ENCODE results near the gene OSBPL8.
A peak's percentile ranks its signal among the peaks of the same experiment; 100 is the strongest.

OSBPL8 gene

DNA sequence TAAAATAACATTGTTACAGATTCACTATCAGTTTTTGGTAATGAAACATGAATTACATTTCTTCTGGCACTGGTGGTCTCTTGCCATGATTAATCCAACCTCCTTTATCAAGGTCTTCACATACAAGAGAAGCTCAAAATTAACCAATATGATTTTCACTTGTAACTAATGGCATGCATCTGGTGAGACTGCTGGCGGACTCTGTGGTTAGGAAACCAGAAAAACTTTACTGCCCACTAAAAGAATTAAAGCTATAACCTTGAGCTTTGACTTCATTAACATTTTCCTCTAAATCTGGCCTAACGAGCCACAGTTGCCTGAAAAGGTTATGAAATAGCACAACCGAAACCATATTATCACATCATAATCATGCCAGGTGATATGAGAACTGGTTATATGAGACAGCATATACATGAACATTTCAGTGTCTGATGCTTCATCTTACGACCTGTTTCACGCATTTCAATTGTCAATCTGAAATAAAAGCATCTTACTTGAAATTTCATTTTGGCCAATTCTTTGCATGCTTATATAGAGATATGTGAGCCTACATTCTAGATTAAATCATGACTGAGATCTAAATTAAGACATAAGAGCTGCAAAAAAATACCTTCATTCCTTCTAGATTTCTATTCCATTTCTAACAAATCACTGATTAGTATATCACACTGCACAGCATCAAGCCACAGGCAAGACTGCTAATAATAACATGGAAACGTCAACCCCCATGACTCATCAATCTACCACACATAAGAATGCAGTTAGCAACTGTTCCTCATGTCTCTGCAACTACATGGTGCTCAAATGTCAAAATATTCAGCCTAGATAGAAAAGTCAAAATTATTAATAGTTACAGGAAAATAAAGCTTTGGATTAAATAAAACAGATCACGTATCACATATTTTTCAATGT is 89.3 kb downstream of the OSBPL8 start:
- no peak for DNase-seq (ENCODE audit: low read depth in 3 of 3)

DNA sequence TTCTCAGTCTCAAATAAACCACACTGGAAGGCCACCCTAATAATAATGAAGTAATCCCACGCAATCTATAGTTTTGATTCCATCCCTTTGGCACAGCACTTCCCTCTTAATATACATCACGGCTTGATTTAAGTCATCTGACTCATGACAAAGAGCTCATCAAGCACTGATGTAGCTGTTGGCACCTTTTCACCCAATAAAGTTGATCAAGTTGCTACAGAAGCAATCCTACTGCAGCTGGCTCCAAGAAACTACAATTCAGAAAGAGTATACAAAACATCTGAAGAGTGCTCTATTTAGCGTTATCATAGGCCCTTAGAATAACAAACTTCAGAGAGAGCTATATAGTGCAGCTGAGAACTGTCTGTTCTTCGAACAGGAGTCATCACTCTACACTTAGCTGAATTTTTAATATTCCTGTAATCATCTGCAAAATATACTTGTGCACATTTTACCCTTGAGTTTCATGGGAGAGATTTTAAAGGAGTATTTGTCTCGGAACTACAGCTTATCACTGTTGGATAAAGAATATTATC is 94.9 kb downstream of the OSBPL8 start:
- DNase-seq (ENCODE audit: low read depth in 3 of 3), result no peak

DNA sequence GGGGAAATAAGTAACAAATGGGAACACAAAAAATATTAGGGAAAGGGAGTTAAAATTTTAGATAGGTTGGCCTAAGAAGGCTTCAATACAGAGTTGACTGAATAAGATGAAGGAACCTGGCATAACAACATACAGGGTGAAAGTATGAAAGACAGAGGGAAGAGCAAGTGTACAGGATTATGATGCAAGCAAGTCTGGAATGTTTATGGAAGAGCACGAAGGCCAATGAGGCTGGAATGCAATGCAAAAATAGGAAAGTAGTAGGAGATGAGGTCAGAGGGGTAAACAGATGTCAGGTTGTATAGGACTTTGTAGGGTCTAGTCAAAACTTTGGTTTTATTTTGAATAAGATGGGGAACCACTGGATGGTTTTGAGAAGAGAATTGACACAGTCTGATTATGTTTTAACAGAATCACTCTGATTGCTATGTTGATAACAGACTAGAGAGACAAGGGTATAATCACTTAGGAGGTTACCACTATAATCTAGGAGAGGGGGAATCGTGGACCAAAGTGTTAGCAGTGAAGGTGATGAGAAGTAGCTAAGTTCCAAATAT is 96.8 kb downstream of the OSBPL8 start:
- DNase-seq (ENCODE audit: low read depth in 3 of 3), result no peak

DNA sequence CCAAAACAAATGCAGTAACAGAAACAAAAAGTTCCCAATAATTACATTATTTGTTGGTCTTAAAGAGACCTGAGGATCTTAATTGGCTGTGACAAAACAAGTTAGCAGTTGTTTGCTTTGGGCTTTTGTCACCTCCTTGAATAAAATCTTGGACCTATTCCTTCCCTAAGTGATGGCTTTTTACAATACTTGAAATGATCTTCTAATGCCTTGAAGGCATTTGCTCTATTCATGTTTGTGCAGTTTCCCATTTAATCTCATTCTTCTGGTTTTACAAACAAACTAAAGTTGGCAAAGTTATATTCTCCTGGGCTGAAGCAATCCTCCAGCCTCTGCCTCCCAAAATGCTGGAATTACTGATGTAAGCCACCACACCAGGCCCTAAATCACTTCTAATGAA is 98.8 kb downstream of the OSBPL8 start:
- DNase-seq (ENCODE audit: low read depth in 3 of 3), result no peak

DNA sequence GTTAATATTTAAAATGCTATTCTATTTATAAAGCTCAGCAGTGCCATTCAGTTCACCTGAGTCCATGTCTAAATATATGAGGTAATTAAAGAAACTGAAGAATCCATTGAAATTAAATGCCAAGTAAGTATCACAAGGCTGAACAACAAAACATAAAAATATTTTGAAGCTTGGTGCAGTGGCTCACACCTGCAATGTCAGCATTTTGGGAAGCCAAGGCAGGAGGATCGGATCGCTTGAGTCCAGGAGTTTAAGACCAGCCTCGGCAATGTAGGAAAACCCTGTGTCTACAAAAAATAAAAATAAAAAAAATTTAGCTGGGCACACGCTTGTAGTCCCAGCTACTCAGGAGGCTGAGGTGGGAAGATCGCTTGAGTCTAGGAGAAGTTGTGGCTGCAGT is 101.8 kb downstream of the OSBPL8 start:
- DNase-seq (ENCODE audit: low read depth in 3 of 3), result no peak

DNA sequence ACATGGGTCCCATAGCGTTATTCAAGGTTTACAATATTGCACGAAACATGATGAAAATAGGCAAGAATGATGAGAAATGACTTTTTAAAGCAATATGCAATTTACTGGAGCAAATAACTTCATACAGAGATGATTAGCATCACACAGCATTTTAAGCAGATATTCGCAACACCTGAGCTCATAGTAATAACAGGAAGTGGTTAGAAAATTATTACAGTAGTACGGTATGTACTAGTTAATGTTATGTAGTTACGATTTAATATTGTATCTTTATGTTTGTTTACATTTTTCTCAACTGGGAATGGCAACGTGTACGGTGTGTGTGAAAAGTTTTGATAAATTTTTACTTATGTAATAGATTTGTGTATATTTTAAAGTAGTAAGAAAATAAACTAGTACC is 102.6 kb downstream of the OSBPL8 start:
- DNase-seq (ENCODE audit: low read depth in 3 of 3), result no peak

DNA sequence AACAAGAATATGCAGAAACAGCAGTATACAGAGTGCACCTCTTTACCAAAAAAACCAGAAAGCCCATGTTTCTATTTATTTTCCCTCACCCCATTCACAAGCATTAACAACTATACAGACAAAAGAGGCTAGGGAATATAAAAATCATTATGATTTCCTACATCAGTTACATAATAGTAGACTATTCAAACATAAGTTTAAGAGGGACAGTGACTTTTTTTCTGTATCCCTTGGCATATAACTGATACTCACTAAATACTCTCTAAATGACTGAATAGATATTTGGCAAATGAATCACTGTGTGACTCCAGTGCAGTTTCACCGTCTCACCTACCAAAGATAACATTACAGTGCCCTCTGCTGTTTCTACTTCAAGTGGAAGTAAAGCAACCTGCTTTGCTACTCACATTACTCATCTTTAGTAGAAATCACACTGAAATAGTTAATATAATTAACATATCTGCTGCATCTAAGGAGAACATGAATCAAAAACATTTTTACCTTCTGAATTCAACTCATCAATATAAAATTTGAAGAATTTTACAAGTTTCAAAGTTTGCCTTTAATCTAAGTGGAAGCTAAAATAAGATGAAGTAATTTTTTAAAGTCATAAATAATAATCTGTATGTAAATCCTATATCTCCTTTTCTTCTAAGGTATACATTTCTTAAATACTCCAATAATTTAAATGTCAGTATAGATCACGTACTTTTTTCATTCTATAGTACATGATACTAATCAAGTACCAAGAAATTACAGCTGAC is 103.8 kb downstream of the OSBPL8 start:
- DNase-seq (ENCODE audit: low read depth in 3 of 3), result peak in 2 of 3 experiments; percentile 4 to 29

DNA sequence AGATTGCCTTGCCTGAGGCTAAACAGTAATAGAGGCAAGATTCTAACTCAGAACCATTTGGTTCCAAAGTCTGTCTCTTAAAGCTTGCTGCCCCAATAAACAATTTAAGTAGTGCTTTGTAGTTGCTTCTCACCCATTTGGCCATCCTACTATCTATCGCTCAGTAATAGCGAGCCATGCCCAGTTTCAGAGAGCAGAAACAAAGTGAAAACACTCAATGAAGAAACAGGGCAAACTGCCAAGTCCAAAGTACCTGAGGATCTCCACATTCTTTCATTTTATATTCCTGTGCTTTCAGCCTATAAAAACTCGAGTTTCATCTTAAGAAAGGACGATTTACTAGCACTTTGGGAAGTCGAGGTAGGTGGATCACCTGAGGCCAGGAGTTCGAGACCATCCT is 108.0 kb downstream of the OSBPL8 start:
- no peak for DNase-seq (ENCODE audit: low read depth in 3 of 3)

DNA sequence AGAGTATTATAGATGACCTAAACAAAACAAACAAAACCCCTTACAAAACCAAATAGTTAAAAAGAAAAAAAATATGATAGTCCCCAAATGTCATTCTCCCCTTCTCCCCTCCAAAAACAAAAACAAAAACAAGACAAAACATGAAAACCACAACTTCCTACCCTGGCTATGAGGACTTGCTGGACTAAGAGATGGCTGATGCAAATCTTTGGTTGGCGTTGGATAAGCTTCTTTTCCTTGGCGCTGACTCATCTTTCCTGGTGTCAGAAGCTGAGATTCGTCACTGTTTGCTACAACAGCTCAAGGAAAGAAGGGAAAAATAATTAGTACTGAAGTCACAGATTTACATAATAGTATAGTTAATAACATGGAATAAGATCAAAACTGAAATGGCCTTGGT is 108.9 kb downstream of the OSBPL8 start:
- no peak for DNase-seq (ENCODE audit: low read depth in 3 of 3)

DNA sequence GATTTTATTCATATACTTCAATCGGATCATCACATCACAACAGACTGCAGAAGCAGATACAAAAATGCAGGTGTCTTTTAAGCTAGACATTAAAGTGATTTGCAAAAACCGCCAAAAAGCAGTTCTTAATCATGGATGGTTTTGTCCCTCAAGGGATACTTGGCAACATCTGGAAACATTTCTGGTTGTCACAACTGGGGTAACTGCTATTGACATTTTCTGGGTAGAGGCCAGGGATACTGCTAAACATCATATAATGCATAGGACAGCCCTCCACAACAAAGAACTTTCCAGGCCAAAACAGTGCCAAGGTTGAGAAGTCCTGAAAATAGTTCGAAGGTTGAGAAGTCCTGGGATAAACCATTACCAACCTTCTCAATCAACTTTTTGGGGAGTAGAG is 109.6 kb downstream of the OSBPL8 start:
- DNase-seq (ENCODE audit: low read depth in 3 of 3), result no peak

DNA sequence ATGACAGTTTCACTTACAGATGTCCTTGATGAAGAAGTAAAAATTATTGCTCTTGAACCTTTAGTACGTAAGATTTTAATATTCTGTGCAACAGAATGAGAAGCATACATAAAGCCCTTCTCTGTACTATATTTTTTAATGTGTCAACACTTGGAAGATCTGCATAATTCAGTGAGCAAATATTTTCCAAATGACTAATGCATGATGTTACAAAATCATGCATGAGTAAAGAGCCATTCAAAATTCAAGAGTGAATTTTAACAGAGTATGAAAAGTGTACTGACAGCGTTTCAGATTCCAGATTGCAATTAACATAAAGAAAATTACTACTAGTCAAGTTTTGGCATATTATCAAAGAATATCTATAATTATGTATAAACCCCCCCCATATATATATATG is 110.0 kb downstream of the OSBPL8 start:
- no peak for DNase-seq (ENCODE audit: low read depth in 3 of 3)

DNA sequence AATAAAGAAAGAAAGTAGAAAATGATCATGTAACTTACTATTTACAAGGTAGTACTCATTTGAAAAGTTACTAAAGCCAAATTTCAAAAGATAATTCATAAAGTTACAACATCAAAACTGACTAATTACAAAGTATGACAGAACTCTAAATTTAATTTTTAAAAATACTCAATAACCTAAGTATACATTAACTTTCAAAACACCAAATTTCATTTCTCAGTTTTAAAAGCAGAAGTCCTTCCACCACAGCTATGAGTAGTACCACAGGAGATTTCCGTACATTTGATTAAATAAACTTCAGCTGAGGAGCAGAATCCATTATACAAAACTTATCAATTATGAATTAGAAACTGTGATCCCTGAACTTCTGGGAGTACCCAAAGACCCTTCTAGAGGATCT is 110.6 kb downstream of the OSBPL8 start:
- DNase-seq (ENCODE audit: low read depth in 3 of 3), result no peak

DNA sequence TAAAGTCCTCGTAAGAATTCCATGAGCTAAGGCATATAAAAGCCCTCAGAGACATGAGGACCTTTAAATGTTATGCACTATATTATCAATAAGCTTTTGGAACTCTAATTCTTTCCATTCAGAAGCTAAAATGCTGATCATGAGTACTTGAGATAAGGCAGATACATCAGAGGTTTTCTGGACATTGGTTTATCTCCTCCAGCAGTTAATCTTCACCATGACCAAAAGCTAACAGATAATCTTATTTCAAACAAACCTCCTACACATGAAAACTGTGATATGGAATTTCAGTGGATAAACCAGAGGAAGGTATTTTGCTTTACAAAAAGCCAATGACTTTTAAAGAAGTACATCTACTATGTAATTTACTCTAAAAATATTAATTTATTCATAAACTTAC is 113.5 kb downstream of the OSBPL8 start:
- no peak for DNase-seq (ENCODE audit: low read depth in 3 of 3)

DNA sequence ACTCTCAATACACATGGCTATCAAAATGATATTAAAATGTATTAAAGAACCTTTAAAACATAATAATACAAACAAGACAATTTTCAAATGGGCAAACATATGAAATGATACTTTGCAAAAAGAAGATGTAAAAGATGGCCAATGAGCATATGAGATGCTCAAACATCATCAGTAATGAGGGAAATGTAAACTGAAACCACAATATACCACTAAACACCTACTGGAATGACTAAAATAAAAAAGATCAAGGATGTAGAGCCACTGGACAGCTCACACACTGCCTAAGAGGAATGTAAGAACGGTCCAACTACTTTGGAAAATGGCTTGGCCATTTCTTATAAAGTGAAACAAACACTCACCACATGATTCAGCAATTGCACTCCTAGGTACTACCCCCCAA is 114.1 kb downstream of the OSBPL8 start:
- no peak for DNase-seq (ENCODE audit: low read depth in 3 of 3)

DNA sequence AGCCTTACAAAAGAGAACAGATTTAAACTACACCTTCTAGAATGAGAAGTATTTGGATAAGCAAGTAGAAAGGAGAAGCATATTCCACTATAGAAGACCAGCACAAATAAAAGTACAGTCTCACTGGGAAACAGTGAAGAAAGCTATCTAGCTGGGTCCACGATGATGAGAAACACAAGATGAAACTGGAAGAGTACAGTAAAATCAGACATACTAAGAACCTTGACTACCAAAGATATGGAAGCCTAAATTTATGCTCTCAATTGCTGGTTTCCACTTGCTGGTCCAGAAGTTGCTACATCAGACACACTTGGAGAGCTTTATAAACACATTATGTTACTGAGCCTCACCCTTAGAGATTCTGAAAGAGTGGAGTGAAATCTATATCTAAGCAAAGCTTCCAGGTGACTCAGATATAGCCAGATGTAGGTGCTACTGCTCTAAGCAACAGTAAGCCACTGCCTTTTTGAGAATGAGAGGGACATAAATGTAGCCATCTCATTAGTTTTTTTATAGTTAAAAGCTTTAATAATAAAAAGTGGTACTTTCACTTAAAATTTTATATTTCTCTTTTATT is 115.1 kb downstream of the OSBPL8 start:
- DNase-seq (ENCODE audit: low read depth in 3 of 3), result no peak

DNA sequence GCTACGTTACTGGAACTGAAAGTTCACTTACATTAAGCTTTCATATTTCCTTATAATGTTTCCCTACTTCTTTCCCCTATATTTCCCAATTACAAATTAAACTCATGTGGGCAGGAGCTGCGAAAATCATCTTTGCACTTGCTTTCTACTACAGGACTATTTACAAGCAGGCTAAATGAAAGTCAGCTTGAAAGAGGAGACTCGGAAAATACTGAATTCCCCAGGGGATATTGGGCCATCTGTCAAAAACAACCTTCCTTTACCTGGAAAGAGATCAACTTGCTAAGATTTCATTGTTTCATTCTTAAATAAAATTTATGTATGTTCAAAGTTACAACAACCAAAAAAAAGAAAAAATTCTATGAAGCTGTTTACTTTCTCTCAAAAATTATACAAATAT is 118.6 kb downstream of the OSBPL8 start:
- DNase-seq (ENCODE audit: low read depth in 3 of 3), result no peak

DNA sequence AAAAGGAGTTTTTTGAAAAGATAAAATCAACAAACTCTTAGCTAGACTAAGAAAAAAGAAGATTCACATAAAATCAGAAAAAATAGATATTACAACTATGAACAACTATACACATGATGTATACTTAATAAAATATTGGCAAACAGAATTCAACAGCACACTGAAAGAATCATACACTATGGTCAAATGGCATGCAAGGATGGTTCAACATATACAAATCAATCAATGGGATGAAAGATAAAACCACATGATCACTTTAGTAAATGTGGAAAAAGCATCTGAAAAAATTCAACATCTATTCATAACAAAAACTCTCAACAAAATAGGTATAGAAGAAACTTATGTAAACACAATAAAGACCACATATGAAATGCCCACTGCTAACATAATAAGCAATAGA is 126.8 kb downstream of the OSBPL8 start:
- DNase-seq (ENCODE audit: low read depth in 3 of 3), result no peak

DNA sequence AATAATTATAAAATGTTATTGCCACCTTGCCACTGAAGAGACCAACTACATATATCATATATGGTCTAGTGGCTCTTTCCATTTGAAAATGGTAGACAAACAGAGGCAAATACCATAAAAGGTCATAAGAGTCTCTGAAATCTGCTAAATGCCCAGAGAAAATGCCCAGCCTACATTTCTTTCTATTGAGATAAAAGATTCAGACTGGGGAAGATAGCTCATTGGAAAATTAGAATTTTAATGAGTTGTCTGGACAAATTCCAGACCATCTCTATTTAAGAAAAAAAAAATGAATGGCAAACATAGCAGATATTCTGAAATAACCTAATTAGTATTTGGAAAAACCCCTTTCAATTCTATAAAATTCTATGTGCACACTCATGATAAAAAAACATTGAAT is 131.5 kb downstream of the OSBPL8 start:
- no peak for DNase-seq (ENCODE audit: low read depth in 3 of 3)

DNA sequence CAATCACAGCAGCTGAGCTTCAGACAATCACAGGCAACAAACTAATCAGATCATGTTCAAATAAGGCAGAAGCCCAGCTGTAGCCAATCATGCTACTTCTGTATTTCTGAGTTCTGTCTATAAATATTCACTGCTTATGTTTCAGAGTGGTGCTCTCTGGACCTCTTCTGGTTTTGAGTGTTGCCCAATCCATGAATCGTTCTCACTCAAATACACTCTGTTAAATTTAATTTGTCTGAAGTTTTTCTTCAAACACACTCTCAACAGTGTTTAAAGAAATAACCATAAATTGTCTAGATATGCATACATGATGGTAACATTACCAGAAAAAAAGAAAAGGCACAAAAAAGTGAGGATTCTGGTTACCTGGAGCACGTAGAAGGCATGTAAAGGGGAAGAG is 133.4 kb downstream of the OSBPL8 start:
- DNase-seq (ENCODE audit: low read depth in 3 of 3), result no peak

DNA sequence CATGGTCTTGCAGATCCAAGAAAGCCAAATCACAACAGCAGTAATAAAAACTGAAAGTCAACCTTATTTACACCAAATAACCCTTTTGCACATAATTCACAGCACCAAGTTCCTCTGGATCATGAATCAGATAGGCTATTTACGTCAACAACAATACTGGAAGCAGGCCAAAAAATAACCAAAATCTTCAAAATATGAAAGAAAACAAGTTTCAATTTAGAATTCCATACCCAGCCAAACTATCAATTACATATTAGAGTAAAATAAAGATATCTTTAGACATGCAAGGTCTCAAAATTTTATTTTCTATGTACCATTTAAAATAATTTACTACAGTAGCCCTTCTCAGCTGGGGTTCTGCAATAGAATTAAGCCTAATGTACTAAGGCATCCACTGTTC is 134.6 kb downstream of the OSBPL8 start:
- DNase-seq (ENCODE audit: low read depth in 3 of 3), result no peak

DNA sequence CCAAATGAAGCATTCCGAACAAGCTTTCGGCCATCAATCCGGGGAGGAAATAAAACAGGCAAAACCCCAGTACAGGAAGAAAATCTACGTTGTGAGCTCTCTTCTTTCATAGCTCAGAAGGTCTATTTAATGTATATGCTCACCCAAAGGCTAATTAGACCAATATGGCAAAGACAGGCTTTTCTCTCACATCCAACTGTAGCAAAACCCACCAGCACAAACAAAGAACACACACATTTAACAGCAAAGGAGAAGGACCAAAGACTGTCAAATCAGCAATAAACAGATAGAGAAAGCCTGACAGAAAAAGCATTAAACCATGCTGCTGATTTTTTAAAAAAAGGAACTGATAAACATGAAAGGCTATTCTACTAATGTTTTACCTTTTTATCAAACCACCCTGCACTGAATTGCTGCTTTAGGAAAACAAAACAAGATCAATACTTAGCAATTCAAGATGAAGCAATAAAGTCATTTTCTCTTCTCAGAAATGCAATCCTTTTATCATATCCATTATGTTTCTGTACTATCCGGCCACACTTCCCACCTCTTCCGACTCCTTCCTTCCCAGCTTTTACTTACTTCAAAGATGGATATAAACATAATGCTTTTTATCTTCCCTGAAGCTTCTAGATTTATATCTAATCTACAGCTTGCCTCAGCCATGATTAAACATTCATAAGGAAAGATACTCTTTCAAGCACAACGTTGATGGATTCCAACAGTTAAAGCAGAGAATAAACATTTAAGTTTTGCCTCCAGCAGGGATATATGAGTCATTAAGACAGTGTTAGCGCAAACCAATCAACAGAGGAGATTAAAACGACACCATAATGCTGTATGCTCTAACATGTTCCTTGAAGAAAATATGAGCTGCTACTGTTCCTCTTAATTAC is 136.8 kb downstream of the OSBPL8 start:
- DNase-seq (ENCODE audit: low read depth in 3 of 3), result no peak

Measured in stimulated activated CD4-positive, alpha-beta T cell treated with anti-CD3 and anti-CD28 coated beads, TNF-alpha, amount 100 ng/mL, for 24 hours (primary cell).